HG02852 (cell line): ENCODE data around the gene FBLN2.

Experiments used
- ATAC-seq: cut with Tn5 transposase; IDR thresholded peaks from one replicate; pipeline ENCODE4 v1.9.1; 2021; ENCODE audit warnings: mild to moderate bottlenecking, moderate library complexity; ENCODE audit not compliant: unreplicated experiment

Gene FBLN2

GRCh38 chr3:13577181-13578121 is 28.5 kb downstream of the FBLN2 start:
- ATAC-seq: no peak

GRCh38 chr3:13578251-13578650 is 29.3 kb downstream of the FBLN2 start:
- no peak for ATAC-seq

GRCh38 chr3:13579063-13579462 is 30.1 kb downstream of the FBLN2 start:
- no peak for ATAC-seq

- no peak for ATAC-seq
Measured at GRCh38 chr3:13580256-13581023, 31.5 kb downstream of the FBLN2 start.

GRCh38 chr3:13581485-13582365 is 32.8 kb downstream of the FBLN2 start:
- ATAC-seq: no peak

GRCh38 chr3:13582366-13583250 is 33.7 kb downstream of the FBLN2 start:
- ATAC-seq: no peak

GRCh38 chr3:13583251-13584180 is 34.6 kb downstream of the FBLN2 start:
- ATAC-seq: no peak

- no peak for ATAC-seq
Measured at GRCh38 chr3:13584427-13584891, 35.5 kb downstream of the FBLN2 start.

- ATAC-seq: no peak
Measured at GRCh38 chr3:13584901-13585300, 36.0 kb downstream of the FBLN2 start.

GRCh38 chr3:13587442-13587841 is 38.5 kb downstream of the FBLN2 start:
- no peak for ATAC-seq

- no peak for ATAC-seq
Measured at GRCh38 chr3:13588221-13588701, 39.3 kb downstream of the FBLN2 start.

- no peak for ATAC-seq
Measured at GRCh38 chr3:13588993-13589392, 40.1 kb downstream of the FBLN2 start.

- no peak for ATAC-seq
Measured at GRCh38 chr3:13590841-13591520, 42.1 kb downstream of the FBLN2 start.

GRCh38 chr3:13593615-13594014 is 44.7 kb downstream of the FBLN2 start:
- ATAC-seq: no peak

- ATAC-seq: no peak
Measured at GRCh38 chr3:13594146-13594545, 45.2 kb downstream of the FBLN2 start.

GRCh38 chr3:13594991-13595421 is 46.1 kb downstream of the FBLN2 start:
- no peak for ATAC-seq

GRCh38 chr3:13595485-13595884 is 46.6 kb downstream of the FBLN2 start:
- ATAC-seq: no peak
